Liver (tissue), 3 donors: Measurements from ENCODE around the gene LRIT2.

ENCODE experiments used
- FOXA1 ChIP-seq: IDR thresholded peaks from 2 replicates; pipeline ENCODE4 v1.6.1; 2016; ENCODE audit warnings: antibody characterized with exemption
- GABPA ChIP-seq, 2 donors: IDR thresholded peaks in 1 of 2; conservative IDR thresholded peaks in 1 of 2; 2 replicates each; pipeline ENCODE4 v1.6.1; 2016; ENCODE audit warnings: antibody characterized with exemption in 2 of 2, mild to moderate bottlenecking in 1 of 2, moderate library complexity in 1 of 2
- HNF4G ChIP-seq: IDR thresholded peaks from 2 replicates; pipeline ENCODE4 v1.6.1; 2016; ENCODE audit warnings: antibody characterized with exemption
- JUND ChIP-seq, 2 donors: IDR thresholded peaks; 2 replicates each; pipeline ENCODE4 v1.6.1; 2016; ENCODE audit warnings: antibody characterized with exemption in 2 of 2
- RAD21 ChIP-seq, 2 donors: IDR thresholded peaks; 2 replicates each; pipeline ENCODE4 v1.6.1; 2016; ENCODE audit warnings: antibody characterized with exemption in 2 of 2, mild to moderate bottlenecking in 2 of 2
- SP1 ChIP-seq: IDR thresholded peaks from 2 replicates; pipeline ENCODE4 v1.6.1; 2018; ENCODE audit warnings: antibody characterized with exemption, mild to moderate bottlenecking
- TAF1 ChIP-seq: conservative IDR thresholded peaks from 2 replicates; pipeline ENCODE4 v1.6.1; 2016; ENCODE audit warnings: antibody characterized with exemption, mild to moderate bottlenecking
- YY1 ChIP-seq: IDR thresholded peaks from 2 replicates; pipeline ENCODE4 v1.6.1; 2016; ENCODE audit warnings: antibody characterized with exemption, mild to moderate bottlenecking
- TF ChIP-seq, protein P1 (sequence below): IDR thresholded peaks from 2 replicates; pipeline ENCODE4 v1.6.1; 2016; ENCODE audit warnings: antibody characterized with exemption, mild to moderate bottlenecking
- TF ChIP-seq, protein P2 (sequence below): fragments of 150-350 bp; IDR thresholded peaks from 2 replicates; pipeline ENCODE4 v1.5.1; 2017; ENCODE audit warnings: improper control_type of control experiment, low read depth, low read length; ENCODE audit not compliant: missing input control
- TF ChIP-seq, protein P3 (sequence below): IDR thresholded peaks from 2 replicates; pipeline ENCODE4 v1.6.1; 2016; ENCODE audit warnings: antibody characterized with exemption
- TF ChIP-seq, protein P4 (sequence below): IDR thresholded peaks from 2 replicates; pipeline ENCODE4 v1.6.1; 2016; ENCODE audit warnings: antibody characterized with exemption
- donor health status: healthy.
- donor health status: healthy.

DNA sequence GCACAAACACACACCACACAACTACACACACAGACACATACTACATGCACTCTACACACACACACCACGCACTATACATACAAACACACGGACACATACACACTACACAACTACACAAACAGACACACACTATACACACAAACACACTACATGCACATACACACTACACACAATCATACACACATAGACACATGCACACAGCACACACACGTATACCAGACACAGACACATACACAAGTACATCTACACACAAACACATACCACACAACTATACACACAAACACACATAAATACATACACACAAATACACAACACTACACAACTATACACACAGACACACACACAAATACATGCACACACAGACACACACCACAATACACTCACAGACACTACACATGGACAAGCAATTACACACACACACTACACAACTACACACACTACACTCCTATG lies 47.2 kb downstream of the LRIT2 start:
- TF ChIP-seq, protein P1, sequence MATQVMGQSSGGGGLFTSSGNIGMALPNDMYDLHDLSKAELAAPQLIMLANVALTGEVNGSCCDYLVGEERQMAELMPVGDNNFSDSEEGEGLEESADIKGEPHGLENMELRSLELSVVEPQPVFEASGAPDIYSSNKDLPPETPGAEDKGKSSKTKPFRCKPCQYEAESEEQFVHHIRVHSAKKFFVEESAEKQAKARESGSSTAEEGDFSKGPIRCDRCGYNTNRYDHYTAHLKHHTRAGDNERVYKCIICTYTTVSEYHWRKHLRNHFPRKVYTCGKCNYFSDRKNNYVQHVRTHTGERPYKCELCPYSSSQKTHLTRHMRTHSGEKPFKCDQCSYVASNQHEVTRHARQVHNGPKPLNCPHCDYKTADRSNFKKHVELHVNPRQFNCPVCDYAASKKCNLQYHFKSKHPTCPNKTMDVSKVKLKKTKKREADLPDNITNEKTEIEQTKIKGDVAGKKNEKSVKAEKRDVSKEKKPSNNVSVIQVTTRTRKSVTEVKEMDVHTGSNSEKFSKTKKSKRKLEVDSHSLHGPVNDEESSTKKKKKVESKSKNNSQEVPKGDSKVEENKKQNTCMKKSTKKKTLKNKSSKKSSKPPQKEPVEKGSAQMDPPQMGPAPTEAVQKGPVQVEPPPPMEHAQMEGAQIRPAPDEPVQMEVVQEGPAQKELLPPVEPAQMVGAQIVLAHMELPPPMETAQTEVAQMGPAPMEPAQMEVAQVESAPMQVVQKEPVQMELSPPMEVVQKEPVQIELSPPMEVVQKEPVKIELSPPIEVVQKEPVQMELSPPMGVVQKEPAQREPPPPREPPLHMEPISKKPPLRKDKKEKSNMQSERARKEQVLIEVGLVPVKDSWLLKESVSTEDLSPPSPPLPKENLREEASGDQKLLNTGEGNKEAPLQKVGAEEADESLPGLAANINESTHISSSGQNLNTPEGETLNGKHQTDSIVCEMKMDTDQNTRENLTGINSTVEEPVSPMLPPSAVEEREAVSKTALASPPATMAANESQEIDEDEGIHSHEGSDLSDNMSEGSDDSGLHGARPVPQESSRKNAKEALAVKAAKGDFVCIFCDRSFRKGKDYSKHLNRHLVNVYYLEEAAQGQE = no peak
- TF ChIP-seq, protein P2, sequence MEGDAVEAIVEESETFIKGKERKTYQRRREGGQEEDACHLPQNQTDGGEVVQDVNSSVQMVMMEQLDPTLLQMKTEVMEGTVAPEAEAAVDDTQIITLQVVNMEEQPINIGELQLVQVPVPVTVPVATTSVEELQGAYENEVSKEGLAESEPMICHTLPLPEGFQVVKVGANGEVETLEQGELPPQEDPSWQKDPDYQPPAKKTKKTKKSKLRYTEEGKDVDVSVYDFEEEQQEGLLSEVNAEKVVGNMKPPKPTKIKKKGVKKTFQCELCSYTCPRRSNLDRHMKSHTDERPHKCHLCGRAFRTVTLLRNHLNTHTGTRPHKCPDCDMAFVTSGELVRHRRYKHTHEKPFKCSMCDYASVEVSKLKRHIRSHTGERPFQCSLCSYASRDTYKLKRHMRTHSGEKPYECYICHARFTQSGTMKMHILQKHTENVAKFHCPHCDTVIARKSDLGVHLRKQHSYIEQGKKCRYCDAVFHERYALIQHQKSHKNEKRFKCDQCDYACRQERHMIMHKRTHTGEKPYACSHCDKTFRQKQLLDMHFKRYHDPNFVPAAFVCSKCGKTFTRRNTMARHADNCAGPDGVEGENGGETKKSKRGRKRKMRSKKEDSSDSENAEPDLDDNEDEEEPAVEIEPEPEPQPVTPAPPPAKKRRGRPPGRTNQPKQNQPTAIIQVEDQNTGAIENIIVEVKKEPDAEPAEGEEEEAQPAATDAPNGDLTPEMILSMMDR = no peak
- TF ChIP-seq YY1 = no peak
- TF ChIP-seq TAF1 = no peak
- TF ChIP-seq, protein P3, sequence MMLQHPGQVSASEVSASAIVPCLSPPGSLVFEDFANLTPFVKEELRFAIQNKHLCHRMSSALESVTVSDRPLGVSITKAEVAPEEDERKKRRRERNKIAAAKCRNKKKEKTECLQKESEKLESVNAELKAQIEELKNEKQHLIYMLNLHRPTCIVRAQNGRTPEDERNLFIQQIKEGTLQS = no peak
- TF ChIP-seq GABPA (IDR thresholded peaks at IDR 0.05 in 1 of 2, conservative IDR thresholded peaks at IDR 0.05 in 1 of 2) = no peak
- TF ChIP-seq FOXA1 = no peak
- TF ChIP-seq SP1 = no peak
- no peak for TF ChIP-seq HNF4G
- TF ChIP-seq, protein P4, sequence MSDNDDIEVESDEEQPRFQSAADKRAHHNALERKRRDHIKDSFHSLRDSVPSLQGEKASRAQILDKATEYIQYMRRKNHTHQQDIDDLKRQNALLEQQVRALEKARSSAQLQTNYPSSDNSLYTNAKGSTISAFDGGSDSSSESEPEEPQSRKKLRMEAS = no peak
- no peak for TF ChIP-seq JUND (IDR thresholded peaks at IDR 0.05)
- TF ChIP-seq RAD21 (IDR thresholded peaks at IDR 0.05) = no peak
